Ectodermal cell (in vitro differentiated cells): ENCODE data around the gene ABCB9. TPM values are rescaled to one million over a fixed set of nuclear protein-coding genes. Genes with fewer than 3 reads are reported as not detected.
"Not testable (repeated sequence)": the region's sequence is repeated elsewhere in the genome, so short reads cannot be mapped to it uniquely, and the experiment has no call there.

Experiments
- H3K27ac ChIP-seq: 2 replicates; pipeline ENCODE4 v1.7.0; 2013; ENCODE audit warnings: mild to moderate bottlenecking, low read depth, low read length; ENCODE audit not compliant: insufficient read depth, poor library complexity, severe bottlenecking
- H3K27me3 ChIP-seq: 2 replicates; pipeline ENCODE4 v1.7.0; 2013; ENCODE audit warnings: mild to moderate bottlenecking, low read length; ENCODE audit not compliant: insufficient read depth, control insufficient read depth, poor library complexity, severe bottlenecking
- H3K36me3 ChIP-seq: one replicate; pipeline ENCODE4 v1.7.0; 2013; ENCODE audit warnings: low read length; ENCODE audit not compliant: control insufficient read depth, insufficient read depth
- H3K4me1 ChIP-seq: one replicate; pipeline ENCODE4 v1.7.0; 2013; ENCODE audit warnings: low read length; ENCODE audit not compliant: control insufficient read depth, insufficient read depth
- H3K4me3 ChIP-seq: 2 replicates; pipeline ENCODE4 v1.7.0; 2013; ENCODE audit warnings: low read depth, low read length, control low read depth; ENCODE audit not compliant: insufficient read depth
- H3K9me3 ChIP-seq: 2 replicates; pipeline ENCODE4 v1.7.0; 2013; ENCODE audit warnings: mild to moderate bottlenecking, low read length, moderate library complexity; ENCODE audit not compliant: control insufficient read depth
- WGBS, 2 experiments: methylation state at CpG; one replicate each; pipeline ENCODE4 v1.1.7; 2013; ENCODE audit warnings: missing lambda C conversion rate in 2 of 2; 5-methylcytosine and 5-hydroxymethylcytosine counted together
- polyA plus RNA-seq, 4 experiments: library from polyadenylated mRNA; stranded (reverse); fragments of 50-300 nt; gene quantifications; one replicate each; pipeline ENCODE4 v1.2.3, GENCODE V29; 2013

The ABCB9 gene
- 6.7 TPM for polyA plus RNA-seq (2013, experiment 1 of 4)
- 6.1 TPM for polyA plus RNA-seq (2013, experiment 2 of 4)
- 5.1 TPM for polyA plus RNA-seq (2013, experiment 3 of 4)
- polyA plus RNA-seq (2013, experiment 4 of 4), result 4.4 TPM

GRCh38 chr12:122965851-122966742 lies at the start of gene ABCB9:
Gene ABCB9, minus strand, starts transcription at chr12:122966463. Its CDS starts 6,228 bp downstream, at chr12:122960235.
- Histone ChIP-seq H3K4me1 (peaks cover 22% of the 10 kb centered on the region), H3K9me3 (no peaks in the 10 kb centered on the region), H3K36me3 (no peaks in the 10 kb centered on the region), H3K27me3 (no peaks in the 10 kb centered on the region), H3K4me3 (peak within 1 kb of the TSS; percentile 59), H3K27ac (no peak within 1 kb of the TSS)
- WGBS, 2 experiments, result 1% methylated on average over 55 of the region's 55 CpGs

- H3K4me1 ChIP-seq, H3K4me3 ChIP-seq, H3K36me3 ChIP-seq, H3K27ac ChIP-seq, H3K9me3 ChIP-seq, H3K27me3 ChIP-seq: not testable (repeated sequence)
- 89 to 95% methylated on average over 3 to 4 of the region's 4 CpGs for WGBS, 2 experiments
Observed at GRCh38 chr12:123014473-123014872, 48.2 kb upstream of the ABCB9 start.

GRCh38 chr12:123013185-123014095 lies 47.2 kb upstream of the ABCB9 start:
- H3K27ac ChIP-seq, result no peak overlapping the region

GRCh38 chr12:123011701-123012100 lies 45.4 kb upstream of the ABCB9 start:
- Histone ChIP-seq H3K4me1 (no peaks in the 10 kb centered on the region), H3K4me3 (no peak overlapping the region), H3K27me3 (no peaks in the 10 kb centered on the region), H3K27ac (no peak overlapping the region), H3K9me3 (no peaks in the 10 kb centered on the region), H3K36me3 (no peaks in the 10 kb centered on the region)
- 91% methylated on average over 6 of the region's 6 CpGs for WGBS, 2 experiments

More at GRCh38 chr12:123013185-123014095, 47.2 kb upstream of the ABCB9 start:
- 95% methylated on average over 19 of the region's 19 CpGs for WGBS, 2 experiments
- H3K4me1 ChIP-seq, result no peaks in the 10 kb centered on the region
- H3K36me3 ChIP-seq, result no peaks in the 10 kb centered on the region
- H3K9me3 ChIP-seq, result no peaks in the 10 kb centered on the region
- H3K4me3 ChIP-seq, result no peak overlapping the region
- no peaks in the 10 kb centered on the region for H3K27me3 ChIP-seq

- Histone ChIP-seq H3K27ac (no peak overlapping the region), H3K9me3 (no peaks in the 10 kb centered on the region), H3K4me3 (no peak overlapping the region), H3K36me3 (no peaks in the 10 kb centered on the region), H3K4me1 (no peaks in the 10 kb centered on the region), H3K27me3 (no peaks in the 10 kb centered on the region)
- 85 to 90% methylated on average over 4 of the region's 4 CpGs for WGBS, 2 experiments
Observed at GRCh38 chr12:123010681-123011080, 44.4 kb upstream of the ABCB9 start.

- no peaks in the 10 kb centered on the region for H3K9me3 ChIP-seq
- no peak overlapping the region for H3K4me3 ChIP-seq
- 96 to 97% methylated on average over 1 of the region's 1 CpG for WGBS, 2 experiments
- no peaks in the 10 kb centered on the region for H3K36me3 ChIP-seq
- H3K27ac ChIP-seq, result no peak overlapping the region
- no peaks in the 10 kb centered on the region for H3K27me3 ChIP-seq
- H3K4me1 ChIP-seq, result no peaks in the 10 kb centered on the region
Observed at GRCh38 chr12:123010110-123010509, 43.8 kb upstream of the ABCB9 start.

- H3K9me3 ChIP-seq, result no peaks in the 10 kb centered on the region
- no peaks in the 10 kb centered on the region for H3K4me1 ChIP-seq
- no peak overlapping the region for H3K4me3 ChIP-seq
- no peaks in the 10 kb centered on the region for H3K36me3 ChIP-seq
- 86 to 87% methylated on average over 12 of the region's 12 CpGs for WGBS, 2 experiments
- no peak overlapping the region for H3K27ac ChIP-seq
- no peaks in the 10 kb centered on the region for H3K27me3 ChIP-seq
Observed at GRCh38 chr12:123006977-123007376, 40.7 kb upstream of the ABCB9 start.

- Histone ChIP-seq H3K4me3 (no peak overlapping the region), H3K27ac (no peak overlapping the region), H3K4me1 (no peaks in the 10 kb centered on the region), H3K36me3 (no peaks in the 10 kb centered on the region), H3K27me3 (no peaks in the 10 kb centered on the region), H3K9me3 (no peaks in the 10 kb centered on the region)
- 94 to 95% methylated on average over 22 of the region's 22 CpGs for WGBS, 2 experiments
Observed at GRCh38 chr12:123005081-123005626, 38.9 kb upstream of the ABCB9 start.

GRCh38 chr12:123004287-123004686 lies 38.0 kb upstream of the ABCB9 start:
- no peaks in the 10 kb centered on the region for H3K4me1 ChIP-seq

More at GRCh38 chr12:123004287-123004686, 38.0 kb upstream of the ABCB9 start:
- WGBS, 2 experiments, result 87 to 92% methylated on average over 14 of the region's 14 CpGs
- no peaks in the 10 kb centered on the region for H3K36me3 ChIP-seq
- H3K27ac ChIP-seq, result no peak overlapping the region
- H3K9me3 ChIP-seq, result no peaks in the 10 kb centered on the region
- no peak overlapping the region for H3K4me3 ChIP-seq
- H3K27me3 ChIP-seq, result no peaks in the 10 kb centered on the region
